ENCODE measurements around the gene PHACTR1.

- TF ChIP-seq FOXK2 (IDR thresholded peaks at IDR 0.05), result no peak
- TF ChIP-seq SP1 (IDR thresholded peaks at IDR 0.05), result no peak
- no peak for TF ChIP-seq ELF4 (IDR thresholded peaks at IDR 0.05)
- TF ChIP-seq CTBP1 (IDR thresholded peaks at IDR 0.05; ENCODE audit: borderline replicate concordance), result no peak
- no peak for TF ChIP-seq NFRKB (IDR thresholded peaks at IDR 0.05)
- TF ChIP-seq BHLHE40 (IDR thresholded peaks at IDR 0.05; ENCODE audit: borderline replicate concordance), result no peak
- no peak for TF ChIP-seq FOXM1 (IDR thresholded peaks at IDR 0.05; ENCODE audit: borderline replicate concordance)
- no peak for TF ChIP-seq HDGF (IDR thresholded peaks at IDR 0.05; ENCODE audit: borderline replicate concordance)
- no peak for TF ChIP-seq SUZ12 (IDR thresholded peaks at IDR 0.05)
- TF ChIP-seq L3MBTL2 (conservative IDR thresholded peaks at IDR 0.05), result no peak
- TF ChIP-seq ARNT (IDR thresholded peaks at IDR 0.05), result no peak
- TF ChIP-seq TARDBP (IDR thresholded peaks at IDR 0.05), result no peak
Observed at GRCh38 chr6:12884983-12885382, 168.4 kb downstream of the PHACTR1 start.
